DND-41 (cell line): Measurements from ENCODE around the gene EGR1.

Source experiments
- ATAC-seq: fragments of 200-7000 bp; cut with Tn5 transposase; 3 replicates; pipeline ENCODE4 v1.9.1; 2021; ENCODE audit warnings: low read depth; ENCODE audit not compliant: insufficient read depth
- DNase-seq: peaks from one replicate; pipeline ENCODE4 v3.0.0-alpha.2; 2020
- H2AFZ ChIP-seq: 2 replicates; pipeline ENCODE4 v1.6.0; 2012; ENCODE audit warnings: low read depth, low read length
- H3K27ac ChIP-seq: 2 replicates; pipeline ENCODE4 v1.5.1; 2012; ENCODE audit warnings: low read length, inconsistent platforms
- H3K27me3 ChIP-seq: fragments of 200-600 bp; sonication (generic); 2 replicates; pipeline ENCODE4 v1.6.0; 2012; ENCODE audit warnings: low read length, mild to moderate bottlenecking, inconsistent platforms; ENCODE audit not compliant: insufficient read depth, poor library complexity
- H3K36me3 ChIP-seq: 2 replicates; pipeline ENCODE4 v1.5.1; 2012; ENCODE audit warnings: low read length, inconsistent platforms; ENCODE audit not compliant: insufficient read depth
- H3K4me1 ChIP-seq: 2 replicates; pipeline ENCODE4 v1.5.1; 2012; ENCODE audit warnings: mild to moderate bottlenecking, low read length; ENCODE audit not compliant: insufficient read depth
- H3K4me2 ChIP-seq: 2 replicates; pipeline ENCODE4 v1.6.0; 2012; ENCODE audit warnings: mild to moderate bottlenecking, moderate library complexity, low read length, inconsistent platforms; ENCODE audit not compliant: insufficient read depth
- H3K4me3 ChIP-seq, 2 experiments: fragments of 200-600 bp in 1 of 2; shearing (Covaris generic) in 1 of 2; 2 replicates each; pipeline ENCODE4 v1.5.1; 2012 to 2016; ENCODE audit warnings: inconsistent platforms in 2 of 2, low read length in 2 of 2, mild to moderate bottlenecking in 2 of 2, low read depth in 1 of 2, moderate library complexity in 1 of 2
- H3K79me2 ChIP-seq: 2 replicates; pipeline ENCODE4 v1.6.0; 2012; ENCODE audit warnings: low read length, inconsistent platforms; ENCODE audit not compliant: insufficient read depth
- H3K9ac ChIP-seq: 2 replicates; pipeline ENCODE4 v1.6.0; 2012; ENCODE audit warnings: low read depth, mild to moderate bottlenecking, inconsistent platforms, low read length, moderate library complexity
- H3K9me3 ChIP-seq: 2 replicates; pipeline ENCODE4 v1.5.1; 2012; ENCODE audit warnings: low read length, moderate library complexity, mild to moderate bottlenecking, inconsistent platforms; ENCODE audit not compliant: insufficient read depth, severe bottlenecking
- H4K20me1 ChIP-seq: 2 replicates; pipeline ENCODE4 v1.6.0; 2012; ENCODE audit warnings: low read length; ENCODE audit not compliant: insufficient read depth
- EZH2 ChIP-seq: IDR thresholded peaks from 3 replicates; pipeline ENCODE4 v1.6.1; 2012; ENCODE audit warnings: borderline replicate concordance, low read depth, mild to moderate bottlenecking, moderate library complexity, low read length, inconsistent platforms; ENCODE audit not compliant: severe bottlenecking
- TF ChIP-seq, protein P1 (sequence below): IDR thresholded peaks from 2 replicates; pipeline ENCODE4 v1.5.1; 2012; ENCODE audit warnings: borderline replicate concordance, low read length, moderate library complexity, mild to moderate bottlenecking; ENCODE audit not compliant: poor library complexity, severe bottlenecking; ENCODE audit errors: extremely low read depth

The EGR1 gene

DNA sequence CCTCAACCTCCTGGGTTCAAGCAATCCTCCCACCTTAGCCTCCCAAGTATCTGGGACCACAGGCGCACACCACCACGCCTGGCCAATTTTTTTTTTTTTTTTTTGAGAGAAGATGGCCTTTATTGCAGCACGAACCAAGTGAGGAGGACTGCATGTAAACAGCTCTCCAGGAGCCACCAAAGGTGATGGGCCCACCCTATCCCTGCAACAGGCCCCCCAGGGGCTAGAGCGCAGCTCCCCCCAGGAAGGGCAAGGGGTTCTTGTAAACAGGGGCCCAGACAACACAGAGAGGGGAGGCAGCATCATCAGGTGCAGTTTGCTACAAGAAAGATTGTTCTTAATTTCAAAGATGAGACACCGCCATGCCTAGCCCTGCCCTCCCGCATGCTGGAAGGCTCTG is 12.6 kb upstream of the EGR1 start:
- Histone ChIP-seq H3K4me2 (no peak overlapping the region), H3K79me2 (no peaks in the 10 kb centered on the region), H2AFZ (no peak overlapping the region), H3K9me3 (no peaks in the 10 kb centered on the region), H4K20me1 (no peaks in the 10 kb centered on the region), H3K9ac (no peak overlapping the region), H3K4me3 (no peak overlapping the region), H3K27me3 (peaks cover 5% of the 10 kb centered on the region), H3K27ac (no peak overlapping the region), H3K4me1 (peaks cover 8% of the 10 kb centered on the region), H3K36me3 (no peaks in the 10 kb centered on the region)
- TF ChIP-seq EZH2, result no peak
- TF ChIP-seq, protein P1, sequence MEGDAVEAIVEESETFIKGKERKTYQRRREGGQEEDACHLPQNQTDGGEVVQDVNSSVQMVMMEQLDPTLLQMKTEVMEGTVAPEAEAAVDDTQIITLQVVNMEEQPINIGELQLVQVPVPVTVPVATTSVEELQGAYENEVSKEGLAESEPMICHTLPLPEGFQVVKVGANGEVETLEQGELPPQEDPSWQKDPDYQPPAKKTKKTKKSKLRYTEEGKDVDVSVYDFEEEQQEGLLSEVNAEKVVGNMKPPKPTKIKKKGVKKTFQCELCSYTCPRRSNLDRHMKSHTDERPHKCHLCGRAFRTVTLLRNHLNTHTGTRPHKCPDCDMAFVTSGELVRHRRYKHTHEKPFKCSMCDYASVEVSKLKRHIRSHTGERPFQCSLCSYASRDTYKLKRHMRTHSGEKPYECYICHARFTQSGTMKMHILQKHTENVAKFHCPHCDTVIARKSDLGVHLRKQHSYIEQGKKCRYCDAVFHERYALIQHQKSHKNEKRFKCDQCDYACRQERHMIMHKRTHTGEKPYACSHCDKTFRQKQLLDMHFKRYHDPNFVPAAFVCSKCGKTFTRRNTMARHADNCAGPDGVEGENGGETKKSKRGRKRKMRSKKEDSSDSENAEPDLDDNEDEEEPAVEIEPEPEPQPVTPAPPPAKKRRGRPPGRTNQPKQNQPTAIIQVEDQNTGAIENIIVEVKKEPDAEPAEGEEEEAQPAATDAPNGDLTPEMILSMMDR, result no peak
- ATAC-seq, result no peak
- DNase-seq, result no peak

- no peak overlapping the region for H3K4me2 ChIP-seq
- no peak for DNase-seq
- peaks cover 5% of the 10 kb centered on the region for H3K27me3 ChIP-seq
- no peak overlapping the region for H3K27ac ChIP-seq
- H3K79me2 ChIP-seq, result no peaks in the 10 kb centered on the region
- ATAC-seq, result no peak
- H3K4me3 ChIP-seq, result no peak overlapping the region
- no peaks in the 10 kb centered on the region for H4K20me1 ChIP-seq
- no peak overlapping the region for H2AFZ ChIP-seq
- peaks cover 8% of the 10 kb centered on the region for H3K4me1 ChIP-seq
- H3K9me3 ChIP-seq, result no peaks in the 10 kb centered on the region
- no peaks in the 10 kb centered on the region for H3K36me3 ChIP-seq
- no peak overlapping the region for H3K9ac ChIP-seq
- TF ChIP-seq, protein P1, result no peak
- no peak for TF ChIP-seq EZH2
Observed at GRCh38 chr5:138453590-138453989, 11.7 kb upstream of the EGR1 start.

- H3K36me3 ChIP-seq, result no peaks in the 10 kb centered on the region
- H3K9me3 ChIP-seq, result no peaks in the 10 kb centered on the region
- no peak overlapping the region for H2AFZ ChIP-seq
- no peaks in the 10 kb centered on the region for H4K20me1 ChIP-seq
- TF ChIP-seq EZH2, result no peak
- TF ChIP-seq, protein P1, result no peak
- no peaks in the 10 kb centered on the region for H3K79me2 ChIP-seq
- no peak overlapping the region for H3K27ac ChIP-seq
- no peak for DNase-seq
- H3K4me3 ChIP-seq, result no peak overlapping the region
- H3K27me3 ChIP-seq, result peaks cover 5% of the 10 kb centered on the region
- no peak overlapping the region for H3K4me2 ChIP-seq
- peaks cover 8% of the 10 kb centered on the region for H3K4me1 ChIP-seq
- H3K9ac ChIP-seq, result no peak overlapping the region
- ATAC-seq, result no peak
Observed at GRCh38 chr5:138454121-138454520, 11.2 kb upstream of the EGR1 start.

DNA sequence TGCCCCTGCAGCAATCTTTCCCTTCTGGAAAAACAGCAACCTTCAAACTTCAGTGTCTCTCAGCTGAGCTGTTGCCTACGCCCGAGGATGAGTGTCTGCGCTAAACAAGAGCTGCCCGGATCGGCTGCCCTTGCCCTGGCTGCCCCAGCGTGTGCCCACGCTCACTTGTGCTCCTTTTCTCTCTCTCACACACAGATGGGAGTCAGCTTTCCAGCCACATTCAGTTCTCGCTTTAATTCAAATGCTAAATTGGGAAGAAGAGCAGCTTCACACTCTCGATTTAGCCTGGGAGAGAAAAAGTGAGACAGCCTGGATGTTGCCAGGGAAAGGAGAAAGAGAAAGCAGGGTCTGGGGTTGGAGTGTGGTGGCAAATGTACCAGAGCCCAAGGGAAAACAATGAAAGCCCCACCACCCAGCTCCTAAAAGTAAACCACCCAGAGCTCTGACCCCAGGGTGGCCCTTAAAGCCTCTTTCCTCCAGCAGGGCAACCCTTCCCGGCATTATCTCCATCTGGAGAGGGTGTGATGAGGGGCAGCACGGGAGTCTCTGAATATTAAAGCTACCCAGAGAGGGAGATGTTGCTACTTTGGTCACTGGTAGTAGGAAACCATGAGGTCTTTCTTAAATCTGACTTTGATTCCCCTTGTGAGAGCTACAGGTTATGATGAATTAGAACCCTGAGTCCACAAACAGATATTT is 9.9 kb upstream of the EGR1 start:
- ATAC-seq (no peak), DNase-seq (no peak)
- Histone ChIP-seq H3K4me2 (no peak overlapping the region), H3K36me3 (no peaks in the 10 kb centered on the region), H3K27me3 (peaks cover 5% of the 10 kb centered on the region), H4K20me1 (no peaks in the 10 kb centered on the region), H3K4me3 (no peak overlapping the region), H3K9me3 (no peaks in the 10 kb centered on the region), H2AFZ (no peak overlapping the region), H3K4me1 (0 out of 2 replicates have a peak, but pooled peaks cover 3% of the 10 kb centered on the region), H3K9ac (no peak overlapping the region), H3K27ac (no peak overlapping the region), H3K79me2 (no peaks in the 10 kb centered on the region)
- TF ChIP-seq, protein P1, result no peak
- no peak for TF ChIP-seq EZH2
